ENCODE data around the gene FREM3.

Gene FREM3

DNA sequence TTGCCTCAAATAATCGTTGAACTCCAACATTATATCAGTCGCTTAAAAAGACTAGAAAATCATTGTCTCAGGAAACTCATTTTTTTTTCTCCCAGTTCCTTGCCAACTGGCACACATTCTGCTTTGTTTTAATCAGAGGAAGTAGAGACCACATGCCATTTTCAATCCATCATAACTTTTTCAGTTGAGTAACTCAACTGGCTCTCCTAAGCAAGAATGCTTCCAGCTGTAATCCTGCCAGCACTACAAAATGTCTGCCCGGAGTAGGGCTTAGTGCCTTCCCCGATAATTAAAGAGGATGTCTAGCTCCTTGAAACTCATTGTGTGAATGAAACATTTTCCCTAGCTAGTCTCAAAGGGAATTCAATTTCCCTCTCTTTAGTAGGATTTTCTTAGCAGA is 33.0 kb downstream of the FREM3 start:
- DNase-seq (ENCODE audit: low read depth): peak; percentile 69

DNA sequence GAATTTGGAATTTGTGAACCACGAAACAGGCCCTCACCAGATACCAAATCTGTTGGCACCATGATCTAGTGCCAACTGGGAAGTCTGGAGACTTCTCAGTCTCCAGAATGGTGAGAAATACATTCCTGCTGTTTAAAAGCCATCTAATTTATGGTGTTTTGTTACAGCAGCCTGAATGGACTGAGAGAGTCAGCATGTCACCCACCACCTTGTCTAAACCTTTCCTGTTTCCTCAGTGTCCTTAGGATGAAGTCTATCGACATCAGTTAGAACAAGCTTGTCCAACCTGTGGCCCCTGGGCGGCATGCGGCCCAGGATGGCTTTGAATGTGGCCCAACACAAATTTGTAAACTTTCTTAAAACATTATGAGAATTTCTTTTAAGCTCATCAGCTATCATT is 42.1 kb downstream of the FREM3 start:
- DNase-seq (ENCODE audit: low read depth): no peak

DNA sequence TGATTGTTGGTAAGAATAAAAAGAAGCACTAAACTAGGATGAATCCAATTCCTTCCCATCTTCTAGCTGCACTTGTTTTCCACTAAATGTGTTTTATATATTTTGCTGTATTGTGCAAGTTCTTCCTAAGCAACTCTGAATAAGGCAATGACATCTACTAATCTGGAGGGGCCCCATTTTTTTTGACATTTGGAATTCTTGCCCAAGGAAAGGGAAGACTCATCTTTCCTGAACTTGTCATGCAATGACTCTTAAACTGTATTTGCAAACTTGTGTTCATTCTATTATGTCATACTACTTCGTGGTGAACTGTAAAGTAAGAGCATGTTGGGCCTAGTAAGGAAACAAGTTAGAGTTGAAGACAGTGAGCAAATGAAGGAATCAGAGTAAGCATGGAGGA is 45.9 kb downstream of the FREM3 start:
- DNase-seq (ENCODE audit: low read depth): no peak

DNA sequence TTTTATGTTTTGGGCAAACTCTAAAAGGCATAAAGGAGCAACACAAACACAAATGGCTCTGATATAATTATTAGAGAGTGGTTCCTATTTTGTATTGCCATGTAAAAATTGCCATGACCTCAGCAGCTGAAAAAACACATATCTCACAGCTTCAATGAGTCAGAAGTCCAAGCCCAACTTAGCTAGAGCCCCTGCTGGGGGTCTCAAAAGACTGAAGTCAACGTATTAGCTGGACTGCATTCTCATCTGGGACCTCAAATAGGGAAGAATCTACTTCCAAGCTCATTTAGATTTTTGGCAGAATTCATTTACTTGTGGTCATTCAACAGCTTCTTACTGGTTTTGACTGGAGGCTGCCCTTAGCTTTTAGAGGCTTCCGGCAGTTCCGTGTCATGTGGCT is 47.4 kb downstream of the FREM3 start:
- peak; percentile 25 for DNase-seq (ENCODE audit: low read depth)

DNA sequence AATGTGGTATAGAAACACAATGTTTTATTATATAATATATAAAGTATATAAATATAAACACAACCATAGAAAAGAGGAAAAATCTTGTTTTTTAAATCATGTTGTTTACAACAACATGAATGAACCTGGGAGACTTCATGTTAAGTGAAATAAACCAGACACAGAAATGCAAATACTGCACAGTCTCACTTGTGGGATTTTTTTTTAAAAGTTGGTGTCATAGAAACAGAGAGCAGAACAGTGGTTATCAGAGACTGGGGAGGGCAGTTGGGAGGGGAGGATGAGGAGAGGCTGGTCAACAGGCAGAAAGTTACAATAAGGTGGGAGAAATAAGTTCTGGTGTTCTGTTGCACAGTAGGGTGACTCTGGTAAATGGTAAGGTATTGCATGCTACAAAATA is 57.1 kb downstream of the FREM3 start:
- no peak for DNase-seq (ENCODE audit: low read depth)

DNA sequence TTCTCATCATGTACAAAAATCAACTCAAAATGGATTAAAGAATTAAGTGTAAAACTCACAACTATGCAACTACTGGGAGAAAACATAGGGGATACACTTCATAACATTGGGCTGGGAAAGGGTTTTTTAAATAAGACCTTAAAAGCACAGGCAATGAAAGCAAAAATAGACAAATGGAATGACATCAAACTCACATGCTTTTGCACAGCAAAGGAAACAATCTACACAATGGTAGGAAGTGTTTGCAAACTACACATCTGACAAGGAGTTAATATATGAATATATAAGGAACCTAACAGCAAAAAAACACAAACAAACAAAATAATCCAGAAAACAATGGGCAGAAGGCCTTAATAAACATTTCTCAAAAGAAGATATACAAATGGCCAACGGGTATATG is 57.9 kb downstream of the FREM3 start:
- no peak for DNase-seq (ENCODE audit: low read depth)

DNA sequence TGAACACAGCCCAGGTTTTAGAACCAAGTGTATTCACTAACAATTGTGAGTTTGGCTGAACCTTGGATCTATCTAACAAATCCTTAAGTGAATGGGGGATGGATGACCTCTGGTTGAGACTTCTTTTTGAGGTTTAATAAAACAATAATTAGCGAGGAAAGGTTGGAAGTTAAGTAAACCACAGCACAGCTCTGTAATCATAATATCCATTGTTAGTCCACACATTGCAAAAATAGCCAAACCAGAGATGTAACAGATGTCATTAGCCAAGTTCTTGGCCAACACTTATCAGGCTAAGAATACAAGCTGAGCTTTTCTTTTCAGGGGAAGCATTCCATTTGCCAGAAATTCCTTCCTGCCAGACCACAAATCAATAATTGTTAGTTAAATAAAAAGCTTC is 59.1 kb downstream of the FREM3 start:
- DNase-seq (ENCODE audit: low read depth): no peak

DNA sequence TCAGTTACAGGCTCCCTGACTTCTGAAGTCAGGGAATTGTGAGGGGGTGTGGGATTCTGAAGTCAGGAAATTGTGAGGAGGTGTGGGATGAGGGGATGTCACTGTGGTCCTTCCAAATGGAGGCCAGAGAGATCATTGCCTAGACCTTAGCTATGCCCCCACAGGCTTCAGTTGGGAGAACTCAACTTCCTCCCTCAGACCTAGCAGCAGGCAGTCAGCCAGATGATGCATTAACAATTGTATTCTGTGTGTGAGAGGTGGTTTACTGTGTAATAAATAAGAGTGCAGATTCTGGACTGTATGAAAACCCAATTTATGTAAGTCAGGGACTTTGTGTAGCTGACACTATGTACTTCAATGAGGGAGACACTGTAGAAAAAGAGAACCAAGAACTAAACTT is 65.7 kb downstream of the FREM3 start:
- DNase-seq (ENCODE audit: low read depth): no peak

DNA sequence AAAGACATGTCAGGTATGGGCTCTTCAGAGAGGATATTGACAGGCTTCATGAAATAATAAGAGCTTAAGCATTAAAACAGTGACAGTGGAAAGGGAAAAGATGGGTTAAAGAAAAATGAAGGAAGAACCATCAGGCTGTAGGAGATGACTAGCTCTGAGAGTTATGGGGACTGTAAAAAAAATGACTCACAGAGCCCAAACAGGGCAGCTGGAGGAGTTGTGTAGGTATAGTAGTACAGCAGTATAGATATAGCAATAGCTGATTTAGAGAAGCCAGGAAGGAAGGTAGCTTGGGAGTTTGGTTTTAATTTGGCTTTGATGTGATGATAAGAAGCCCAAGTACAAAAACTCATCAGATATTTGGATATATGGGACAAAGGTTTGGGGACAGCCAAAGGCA is 66.6 kb downstream of the FREM3 start:
- DNase-seq (ENCODE audit: low read depth): no peak

DNA sequence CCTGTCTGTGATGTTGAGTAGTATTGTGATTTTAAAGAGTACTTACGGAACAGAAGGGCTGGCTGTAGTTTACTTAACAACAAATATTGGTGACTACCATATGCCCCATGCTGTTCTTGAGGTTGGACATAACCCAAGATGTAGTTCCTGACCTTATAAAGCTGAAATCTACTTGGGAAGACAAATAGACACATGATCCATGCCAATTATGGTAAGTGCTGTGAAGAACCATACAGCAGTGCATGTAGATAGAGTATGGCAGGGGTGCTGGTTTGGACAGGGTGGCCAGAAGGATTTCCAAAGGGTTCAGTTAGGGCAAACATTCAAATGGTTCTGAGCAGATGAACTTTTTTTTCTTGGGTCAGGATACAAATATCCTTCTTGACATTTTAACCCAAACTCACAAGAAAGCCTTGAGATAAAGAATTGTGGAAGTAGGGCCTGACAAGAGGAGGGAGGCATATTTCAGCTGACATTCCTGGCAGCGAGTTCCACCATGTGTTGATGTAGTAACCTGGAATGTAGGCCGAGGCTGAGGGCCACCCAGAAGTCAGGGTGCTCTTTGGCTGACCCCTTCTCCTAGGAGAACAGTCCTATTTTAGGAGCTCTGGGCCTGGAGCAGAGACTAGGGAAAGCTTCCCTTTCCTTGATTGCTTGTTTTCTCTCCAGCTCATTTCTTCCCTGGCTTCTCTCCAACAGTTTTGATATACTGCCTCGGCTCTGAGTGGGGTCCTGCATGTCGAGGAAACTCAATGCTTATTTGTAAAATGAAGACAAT is 74.2 kb downstream of the FREM3 start:
- DNase-seq (ENCODE audit: low read depth): peak; percentile 48

DNA sequence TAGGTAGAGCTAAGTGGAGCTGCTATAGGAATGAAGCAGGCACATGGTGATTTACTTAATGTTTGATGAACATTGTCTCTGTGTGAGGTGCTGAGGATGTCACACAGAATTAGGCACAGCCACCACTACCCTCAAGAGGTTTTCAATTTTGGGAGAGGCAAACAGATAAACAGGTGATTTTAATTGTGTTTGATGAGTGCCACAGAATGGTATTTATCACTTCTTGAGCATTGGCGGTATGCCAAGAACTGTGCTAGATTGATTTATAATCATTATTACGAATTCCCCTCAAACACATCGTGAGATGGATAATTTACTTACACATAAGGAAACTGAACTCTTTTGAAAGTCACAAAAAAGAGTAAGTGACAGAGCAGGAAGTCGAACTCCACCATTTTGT is 74.8 kb downstream of the FREM3 start:
- DNase-seq (ENCODE audit: low read depth): no peak

DNA sequence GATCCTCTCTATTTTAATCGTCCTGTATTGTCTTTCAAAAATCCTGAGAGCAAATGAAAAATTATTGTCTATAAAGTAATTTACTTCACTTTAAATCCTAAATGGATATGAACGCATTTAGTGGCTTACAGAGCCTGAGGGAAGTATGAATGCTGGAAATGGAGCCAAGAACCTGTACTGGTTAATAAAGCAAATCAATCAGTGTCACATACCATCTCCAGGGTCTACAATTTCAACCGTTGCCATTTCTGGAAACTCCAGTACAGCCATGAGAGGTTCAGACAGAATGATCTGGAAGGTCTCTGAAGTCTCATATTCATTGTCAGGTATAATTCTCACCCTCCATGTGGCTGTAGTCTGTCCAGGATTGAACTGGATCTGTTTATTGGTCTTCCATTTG is 76.6 kb downstream of the FREM3 start:
- DNase-seq (ENCODE audit: low read depth): no peak

DNA sequence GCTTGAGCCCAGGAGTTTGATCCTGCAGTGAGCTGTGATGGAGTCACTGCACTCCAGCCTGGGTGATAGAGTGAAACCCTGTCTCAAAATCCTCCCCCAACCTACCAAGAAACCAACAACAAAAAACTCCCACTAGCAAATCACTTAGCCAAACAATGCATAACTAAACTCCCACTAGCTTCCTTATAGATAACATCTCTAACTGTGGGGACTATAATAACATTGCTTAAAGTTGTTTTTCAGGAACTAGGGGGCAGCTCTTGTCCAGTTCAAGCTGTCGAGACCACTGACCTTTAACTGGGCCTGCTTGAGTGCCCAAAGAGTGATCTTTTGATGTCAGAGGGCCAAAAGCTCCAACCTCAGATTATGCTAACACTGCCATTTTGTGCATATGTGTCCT is 81.7 kb downstream of the FREM3 start:
- DNase-seq (ENCODE audit: low read depth): no peak

DNA sequence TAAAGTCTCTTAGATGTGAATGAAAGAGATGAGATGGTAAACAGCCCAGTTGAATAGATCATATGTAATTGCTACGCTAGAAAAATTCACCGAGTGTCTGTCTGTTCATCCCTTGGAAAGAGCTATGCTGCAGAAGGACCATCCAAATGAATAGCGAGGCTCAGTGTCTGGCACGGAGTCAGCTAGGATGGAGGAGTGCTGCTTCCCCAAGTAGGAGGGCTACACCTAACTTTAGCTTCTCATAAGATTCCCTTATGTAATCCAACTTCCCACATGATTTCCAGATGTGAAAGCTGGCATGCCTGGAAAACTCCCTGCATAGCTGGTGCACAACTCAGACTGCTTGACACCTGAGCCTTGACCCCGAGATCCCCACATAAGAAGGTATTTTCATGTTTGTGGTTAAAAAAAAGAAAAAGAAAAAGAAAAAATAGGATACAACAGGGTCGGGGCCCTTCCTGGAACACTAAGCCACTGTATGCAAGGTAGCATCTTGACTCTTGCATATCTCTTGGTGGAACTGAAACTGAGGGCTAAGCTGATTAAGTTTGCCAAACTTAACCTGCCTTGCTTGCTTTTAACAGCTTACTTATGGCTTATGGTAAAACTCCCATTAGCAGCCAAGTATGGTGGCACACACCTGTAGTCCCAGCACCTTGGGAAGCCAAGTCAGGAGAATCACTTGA is 82.3 kb downstream of the FREM3 start:
- DNase-seq (ENCODE audit: low read depth): no peak

DNA sequence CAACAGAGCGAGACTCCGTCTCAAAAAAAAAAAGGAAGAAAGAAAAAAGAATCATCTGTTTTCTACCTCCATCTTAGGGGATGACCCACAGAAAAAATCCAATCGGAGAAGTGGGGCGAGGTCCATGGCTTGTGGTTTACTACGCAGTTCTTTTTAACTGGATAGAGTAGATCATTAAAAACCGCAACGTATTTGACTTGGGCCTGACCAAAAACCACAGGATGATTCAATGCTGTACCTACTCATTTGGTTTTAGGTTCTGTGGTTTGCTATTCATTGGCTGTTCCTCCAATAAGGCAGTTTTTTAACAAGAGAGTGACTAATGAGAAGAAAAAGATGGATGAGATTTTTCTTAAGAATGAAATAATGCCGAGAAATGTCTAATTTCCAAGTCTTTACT is 83.7 kb downstream of the FREM3 start:
- DNase-seq (ENCODE audit: low read depth): peak; percentile 17

DNA sequence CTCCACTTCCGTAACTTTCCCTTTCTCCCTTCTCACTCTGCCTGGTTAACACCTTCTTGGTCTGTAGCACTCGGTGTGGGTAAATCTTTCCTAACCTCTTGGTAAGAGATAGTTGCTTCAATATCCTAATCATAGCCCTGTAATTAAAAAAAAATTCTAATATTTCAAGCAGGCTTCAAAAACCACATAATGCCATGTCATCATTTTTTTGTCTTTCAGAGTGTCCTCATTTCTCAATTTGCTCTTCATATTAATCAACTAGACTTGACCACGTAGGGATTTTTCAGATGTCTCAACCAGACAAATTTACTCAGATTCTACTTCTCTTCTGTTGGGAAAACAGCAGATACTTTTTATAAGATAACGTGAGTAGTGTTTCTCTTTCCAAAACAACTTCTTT is 91.0 kb downstream of the FREM3 start:
- no peak for DNase-seq (ENCODE audit: low read depth)

DNA sequence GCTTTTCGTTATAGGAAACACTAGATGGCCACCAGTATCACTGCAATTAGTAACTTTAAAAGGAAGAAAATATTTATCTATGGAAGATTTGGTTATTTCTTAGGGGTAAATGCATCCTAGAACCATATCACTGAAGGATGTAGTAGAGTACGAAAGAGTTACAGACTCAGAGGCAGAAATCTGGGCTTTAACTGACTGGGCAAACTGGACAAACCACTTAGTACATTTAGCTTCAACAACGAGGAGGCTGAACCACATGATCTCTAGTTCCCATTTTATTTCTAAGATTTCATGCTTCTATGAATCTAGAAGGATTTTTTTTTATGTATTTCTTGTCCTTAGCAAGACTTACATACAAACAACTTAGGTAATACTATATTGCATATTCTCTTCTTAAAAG is 94.0 kb downstream of the FREM3 start:
- no peak for DNase-seq (ENCODE audit: low read depth)

DNA sequence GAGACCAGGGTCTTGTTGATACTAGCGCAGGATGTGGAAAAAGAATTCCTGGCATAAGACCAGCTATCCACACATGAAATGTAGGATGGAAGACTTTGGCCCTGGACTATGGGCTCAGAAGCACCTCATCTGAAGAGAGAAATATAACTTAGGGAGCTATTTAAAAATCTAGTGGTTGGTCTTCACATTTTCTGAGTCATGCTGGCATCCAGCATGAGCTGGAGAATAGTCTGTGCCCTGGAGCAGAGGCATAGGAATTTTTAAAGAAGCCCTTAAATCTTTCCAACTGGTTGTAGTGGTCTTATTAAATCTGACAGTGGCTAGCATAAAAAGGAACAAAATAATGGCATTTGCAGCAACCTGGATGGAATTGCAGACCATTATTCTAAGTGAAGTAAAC is 100.6 kb downstream of the FREM3 start:
- DNase-seq (ENCODE audit: low read depth): no peak

DNA sequence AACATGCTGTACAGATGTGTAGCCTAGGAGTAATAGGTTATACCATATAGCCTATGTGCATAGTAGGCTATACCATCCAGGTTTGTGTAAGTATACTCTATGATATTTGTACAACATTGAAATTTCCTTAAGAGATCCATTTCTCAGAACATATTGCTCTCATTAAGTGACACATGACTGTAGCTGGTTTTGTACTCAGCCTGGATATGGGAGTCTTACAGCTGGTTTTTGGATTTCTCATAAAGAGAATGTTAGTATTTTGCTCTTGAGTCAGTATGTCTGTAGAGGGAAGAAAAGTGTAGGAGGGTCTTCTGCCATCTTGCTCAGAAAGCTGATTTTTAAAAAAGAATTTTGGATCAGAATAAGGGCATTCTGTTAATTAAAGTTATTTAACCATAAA is 101.7 kb downstream of the FREM3 start:
- no peak for DNase-seq (ENCODE audit: low read depth)

DNA sequence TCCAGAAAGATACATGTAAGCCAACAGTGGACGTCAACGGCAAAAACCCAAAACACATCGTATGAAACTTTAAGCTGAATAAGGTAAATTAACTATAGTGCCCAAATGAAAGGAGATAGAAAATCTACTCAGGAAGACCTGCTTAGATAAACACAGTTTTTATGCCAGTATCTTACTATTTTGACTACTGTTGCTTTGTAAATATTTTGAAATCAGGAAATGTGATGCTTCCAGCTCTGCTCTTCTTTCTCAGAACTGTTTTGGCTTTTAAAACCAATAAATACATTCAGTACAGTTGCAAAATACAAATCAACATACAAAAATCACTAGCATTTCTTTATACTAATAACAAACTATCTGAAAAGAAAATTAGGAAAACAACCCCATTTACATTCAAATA is 103.2 kb downstream of the FREM3 start:
- no peak for DNase-seq (ENCODE audit: low read depth)

DNA sequence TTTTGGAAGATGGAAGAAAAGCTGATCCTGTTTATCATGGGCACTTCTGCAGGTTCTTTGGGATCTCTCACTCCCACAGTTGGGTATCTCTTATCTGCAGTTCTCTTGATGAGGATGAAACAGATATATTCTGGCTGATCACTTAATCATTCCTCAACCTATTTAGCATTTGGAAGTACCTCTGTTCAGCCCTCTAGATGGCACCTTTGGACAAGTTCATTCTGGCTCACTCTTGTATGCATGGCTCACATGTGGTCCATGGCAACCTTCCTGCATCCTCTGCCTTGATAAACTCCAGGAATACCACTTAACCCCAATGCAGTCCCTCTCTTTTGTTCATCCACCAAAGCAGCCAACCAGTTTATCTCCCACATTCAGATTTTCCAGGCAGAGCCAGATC is 112.8 kb downstream of the FREM3 start:
- DNase-seq (ENCODE audit: low read depth): no peak

DNA sequence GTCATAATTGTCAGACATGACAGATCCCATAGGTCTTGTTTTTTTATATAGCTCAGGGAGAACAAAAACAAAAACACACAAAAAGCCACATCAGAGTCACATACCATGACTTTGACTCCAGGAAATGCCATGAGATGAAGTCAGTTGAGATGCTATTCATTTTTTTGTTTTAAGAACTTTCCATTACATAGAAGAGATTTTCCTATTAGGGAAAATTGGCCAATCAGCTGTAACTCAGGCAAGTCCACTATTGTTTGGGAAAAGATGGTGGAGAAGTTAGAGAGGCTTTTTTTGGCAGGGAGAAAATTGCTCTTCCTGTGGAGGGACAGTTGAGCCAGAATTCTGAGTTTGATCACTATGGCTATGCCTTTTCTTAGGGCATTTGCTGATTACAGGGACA is 114.4 kb downstream of the FREM3 start:
- DNase-seq (ENCODE audit: low read depth): peak; percentile 63

DNA sequence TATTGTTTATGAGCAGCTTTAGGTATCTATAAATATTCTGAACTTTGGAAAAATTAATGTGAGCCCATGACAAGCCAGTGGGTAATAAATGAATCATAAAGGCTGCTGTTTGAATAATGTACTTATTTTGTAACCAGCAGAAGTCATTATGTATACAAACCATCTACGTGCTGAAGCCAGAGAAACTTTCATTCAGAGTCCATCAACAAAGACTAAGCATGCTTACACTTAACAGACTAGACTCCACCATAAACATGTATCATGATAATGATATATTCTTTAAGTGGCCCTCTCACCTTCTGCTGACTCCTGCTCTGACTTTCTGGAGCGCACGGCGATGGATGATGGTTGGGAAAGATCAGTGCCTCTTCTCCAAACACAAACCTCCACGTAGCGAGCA is 114.9 kb downstream of the FREM3 start:
- no peak for DNase-seq (ENCODE audit: low read depth)

DNA sequence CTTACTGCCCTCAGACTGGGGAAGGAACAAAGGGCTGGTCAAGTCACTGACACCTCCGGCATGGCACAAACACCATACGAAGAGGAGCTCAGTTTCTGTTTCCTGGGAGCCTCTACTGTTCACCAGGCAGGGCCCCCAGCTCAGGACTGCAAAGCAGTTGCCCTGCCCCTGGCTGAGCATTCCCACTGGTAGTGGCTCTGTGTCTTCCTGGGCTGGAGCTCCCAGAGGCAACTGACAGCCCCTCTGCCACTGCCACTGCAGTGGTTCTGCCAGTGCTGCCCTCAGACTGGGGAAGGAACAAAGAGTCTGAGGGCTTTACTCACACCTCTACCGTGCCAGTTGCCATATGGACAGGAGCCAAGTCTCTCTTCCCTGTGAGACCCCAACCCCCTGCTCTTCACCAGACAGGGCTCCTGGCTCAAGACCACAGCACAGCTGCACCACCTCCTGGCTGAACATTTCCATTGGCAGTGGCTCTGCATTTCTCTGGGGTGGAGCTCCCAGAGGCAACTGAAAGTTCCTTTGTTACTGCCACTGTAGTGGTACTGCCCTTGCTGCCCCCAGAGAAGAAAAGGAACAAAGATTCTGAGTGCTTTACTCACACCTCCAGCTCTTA is 119.0 kb downstream of the FREM3 start:
- DNase-seq (ENCODE audit: low read depth): no peak
